A549 (cell line): ENCODE data around the gene GORASP1.

Experiments used
- BHLHE40 ChIP-seq: IDR thresholded peaks from 2 replicates; pipeline ENCODE4 v1.6.1; 2012; ENCODE audit warnings: low read depth, low read length, inconsistent platforms
- CBX8 ChIP-seq: fragments of 200-600 bp; sonication (generic); IDR thresholded peaks from 2 replicates; pipeline ENCODE4 v1.6.1; 2016
- CHD2 ChIP-seq: fragments of 150-350 bp; IDR thresholded peaks from 2 replicates; pipeline ENCODE4 v1.6.1; 2014; ENCODE audit warnings: low read length; ENCODE audit not compliant: partially characterized antibody
- CTCF ChIP-seq: fragments of >200 bp; sonication (Bioruptor Twin); formaldehyde crosslinking; IDR thresholded peaks from 3 replicates; pipeline ENCODE4 v1.5.1; 2016
- MYC ChIP-seq: IDR thresholded peaks from 2 replicates; pipeline ENCODE4 v1.6.1; 2012; ENCODE audit warnings: mild to moderate bottlenecking, inconsistent platforms, low read length, improper control_type of control experiment, borderline replicate concordance
- NPAS2 ChIP-seq: fragments of 250-450 bp; sonication (Bioruptor Pico); IDR thresholded peaks from 2 replicates; pipeline ENCODE4 v1.8.0; 2022; ENCODE audit warnings: mild to moderate bottlenecking, moderate library complexity, borderline replicate concordance
- NR3C1 ChIP-seq: fragments of >200 bp; sonication (Bioruptor Twin); formaldehyde crosslinking; IDR thresholded peaks from 3 replicates; pipeline ENCODE4 v1.6.1; 2017
- PHF8 ChIP-seq: fragments of 200-600 bp; sonication (generic); IDR thresholded peaks from 2 replicates; pipeline ENCODE4 v1.6.1; 2016; ENCODE audit warnings: low read depth, mild to moderate bottlenecking, antibody characterized with exemption, moderate library complexity, borderline replicate concordance
- POLR2A ChIP-seq: IDR thresholded peaks from 2 replicates; pipeline ENCODE4 v1.6.1; 2012; ENCODE audit warnings: mild to moderate bottlenecking, low read length
- REST ChIP-seq: fragments of 200-600 bp; sonication (generic); IDR thresholded peaks from 2 replicates; pipeline ENCODE4 v1.6.1; 2016; ENCODE audit warnings: antibody characterized with exemption, mild to moderate bottlenecking, moderate library complexity
- SREBF2 ChIP-seq: fragments of 450-650 bp; IDR thresholded peaks from 2 replicates; pipeline ENCODE4 v1.6.1; 2014; ENCODE audit warnings: mild to moderate bottlenecking, moderate library complexity

DNA sequence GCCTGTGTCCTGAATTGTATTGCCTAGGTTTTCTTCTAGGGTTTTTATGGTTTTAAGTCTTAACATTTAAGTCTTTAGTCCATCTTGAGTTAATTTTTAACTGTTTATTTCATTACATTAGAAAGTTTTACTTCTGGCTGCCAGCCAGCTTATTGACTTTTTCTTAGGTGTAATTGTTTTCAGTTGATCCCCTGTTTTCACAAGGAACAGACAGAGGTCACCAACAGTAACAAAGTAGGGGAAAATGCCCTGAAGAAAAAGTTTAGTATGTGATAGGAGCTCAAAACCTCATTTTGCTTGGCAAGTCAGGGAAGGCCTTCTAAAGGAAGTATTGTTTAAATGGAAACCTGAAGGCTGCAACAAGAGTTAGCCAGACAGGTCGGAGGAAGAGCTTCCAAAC is 45.2 kb downstream of the GORASP1 start:
- TF ChIP-seq CTCF: no peak
- no peak for TF ChIP-seq SREBF2
- TF ChIP-seq CBX8: no peak
- no peak for TF ChIP-seq PHF8
- TF ChIP-seq POLR2A: no peak
- no peak for TF ChIP-seq REST
- TF ChIP-seq NPAS2 (CRISPR knock-in tag): no peak
- no peak for TF ChIP-seq BHLHE40
- TF ChIP-seq CHD2: no peak
- no peak for TF ChIP-seq NR3C1
- TF ChIP-seq MYC: no peak
